DOHH2 (cell line): ENCODE results near the gene ACACB.

ENCODE experiments used
- EZH2phosphoT487 ChIP-seq: fragments of 200-600 bp; sonication (generic); IDR thresholded peaks from 2 replicates; pipeline ENCODE4 v1.6.1; 2017; ENCODE audit warnings: borderline replicate concordance, mild to moderate bottlenecking, antibody characterized with exemption, low read length, moderate library complexity, mixed read lengths
- TF ChIP-seq, protein P1 (sequence below): fragments of 200-600 bp; sonication (generic); IDR thresholded peaks from one replicate; pipeline ENCODE4 v1.5.1; 2014; ENCODE audit warnings: antibody characterized with exemption, mild to moderate bottlenecking, low read depth, low read length; ENCODE audit not compliant: poor library complexity, severe bottlenecking

DNA sequence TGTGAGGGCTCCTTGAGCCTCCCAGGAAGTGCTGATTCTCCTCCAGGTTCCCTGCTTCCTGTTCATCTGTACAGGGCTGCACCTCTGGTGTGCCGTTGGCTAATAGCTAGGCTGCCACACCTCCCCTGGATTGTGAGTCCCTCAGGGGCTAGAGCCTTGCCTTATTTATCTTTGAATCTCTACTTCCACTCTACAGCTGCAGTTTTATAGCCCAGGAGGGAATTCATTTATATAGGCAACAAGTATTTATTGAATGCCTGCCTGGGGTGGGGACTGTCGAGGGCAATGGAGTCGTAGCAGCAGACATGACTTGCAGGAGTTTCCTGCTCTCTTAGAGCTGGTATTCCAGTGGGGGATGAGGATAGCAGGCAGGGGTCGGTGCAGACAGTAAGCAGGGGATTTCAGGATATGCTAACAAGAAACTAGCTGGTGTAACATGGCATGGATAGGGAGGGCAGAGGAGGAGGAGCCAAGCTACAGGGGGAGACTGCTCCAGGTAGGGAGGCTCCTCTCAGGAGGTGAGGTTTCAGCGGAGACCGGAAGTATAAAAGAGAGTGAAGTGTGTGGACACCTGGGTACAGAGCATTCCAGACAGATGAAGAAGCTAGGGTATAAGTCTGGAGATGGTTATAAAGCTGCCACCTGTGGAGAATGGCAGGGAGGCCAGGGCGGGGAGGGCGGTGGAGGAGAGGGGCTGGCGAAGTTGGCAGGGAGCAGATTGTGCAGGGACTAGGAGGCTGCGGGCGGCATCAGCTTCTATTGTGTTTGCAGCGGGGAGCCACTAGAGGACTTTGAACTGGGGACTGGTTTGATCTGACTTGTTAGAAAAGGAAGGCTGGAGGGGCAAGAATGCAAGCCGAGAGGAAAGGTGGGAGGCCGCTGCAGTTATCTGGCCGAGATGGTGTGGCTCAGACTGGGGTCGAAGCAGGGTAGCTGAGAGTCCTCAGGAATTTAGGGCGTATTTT, 46.8 kb upstream of the ACACB start:
- TF ChIP-seq, protein P1, sequence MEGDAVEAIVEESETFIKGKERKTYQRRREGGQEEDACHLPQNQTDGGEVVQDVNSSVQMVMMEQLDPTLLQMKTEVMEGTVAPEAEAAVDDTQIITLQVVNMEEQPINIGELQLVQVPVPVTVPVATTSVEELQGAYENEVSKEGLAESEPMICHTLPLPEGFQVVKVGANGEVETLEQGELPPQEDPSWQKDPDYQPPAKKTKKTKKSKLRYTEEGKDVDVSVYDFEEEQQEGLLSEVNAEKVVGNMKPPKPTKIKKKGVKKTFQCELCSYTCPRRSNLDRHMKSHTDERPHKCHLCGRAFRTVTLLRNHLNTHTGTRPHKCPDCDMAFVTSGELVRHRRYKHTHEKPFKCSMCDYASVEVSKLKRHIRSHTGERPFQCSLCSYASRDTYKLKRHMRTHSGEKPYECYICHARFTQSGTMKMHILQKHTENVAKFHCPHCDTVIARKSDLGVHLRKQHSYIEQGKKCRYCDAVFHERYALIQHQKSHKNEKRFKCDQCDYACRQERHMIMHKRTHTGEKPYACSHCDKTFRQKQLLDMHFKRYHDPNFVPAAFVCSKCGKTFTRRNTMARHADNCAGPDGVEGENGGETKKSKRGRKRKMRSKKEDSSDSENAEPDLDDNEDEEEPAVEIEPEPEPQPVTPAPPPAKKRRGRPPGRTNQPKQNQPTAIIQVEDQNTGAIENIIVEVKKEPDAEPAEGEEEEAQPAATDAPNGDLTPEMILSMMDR, result no peak
- no peak for TF ChIP-seq EZH2phosphoT487
